ENCODE results near the gene QSOX1. TPM values are rescaled to one million over a fixed set of nuclear protein-coding genes. Genes with fewer than 3 reads are reported as not detected.

QSOX1 gene
- total and polyA plus RNA-seq, 9 of the 15 experiments (the other 6 are each of a cell fraction or from before 2014, with no cell fraction given), result 4.0 to 53.1 (median 15.0) TPM

- TF ChIP-seq CUX1 (CRISPR knock-in tag; IDR thresholded peaks at IDR 0.05), result no peak
- TF ChIP-seq ZFP91 (CRISPR knock-in tag; IDR thresholded peaks at IDR 0.05), result 0 out of 2 replicates have a peak, but pooled peaks have one; percentile 69
- TF ChIP-seq ID3 (CRISPR knock-in tag; IDR thresholded peaks at IDR 0.05), result no peak
- TF ChIP-seq ID3 (tag; IDR thresholded peaks at IDR 0.05), result peak; percentile 23; the same call in 1 of the 2 replicates
- TF ChIP-seq TARDBP (IDR thresholded peaks at IDR 0.05), result peak; percentile 70; the same call in 1 of the 2 replicates
- TF ChIP-seq RB1 (IDR thresholded peaks at IDR 0.05; ENCODE audit: low read depth), result peak; percentile 76
- no peak for TF ChIP-seq ZNF717 (CRISPR knock-in tag; IDR thresholded peaks at IDR 0.05)
- peak; percentile 39 to 95; a peak in 3 of 4 replicates for TF ChIP-seq NONO (IDR thresholded peaks at IDR 0.05; ENCODE audit: low read depth in 2 of 2, low read length in 1 of 2)
- peak in 1 of 2 experiments; percentile 77; a peak in 2 of 4 replicates for TF ChIP-seq TRIM24 (IDR thresholded peaks at IDR 0.05)
- TF ChIP-seq ZNF75A (CRISPR knock-in tag; IDR thresholded peaks at IDR 0.05), result no peak
- TF ChIP-seq ZNF24 (IDR thresholded peaks at IDR 0.05), result 0 out of 2 replicates have a peak, but pooled peaks have one; percentile 5
- TF ChIP-seq CREM (IDR thresholded peaks at IDR 0.05; ENCODE audit: low read depth), result peak; percentile 66
- TF ChIP-seq MED1 (CRISPR knock-in tag; IDR thresholded peaks at IDR 0.05; ENCODE audit: borderline replicate concordance), result no peak
- no peak for TF ChIP-seq HNRNPH1 (optimal IDR thresholded peaks at IDR 0.05; ENCODE audit: low read depth, low read length)
- peak; percentile 84 for TF ChIP-seq HMGN3 (IDR thresholded peaks at IDR 0.05; ENCODE audit: borderline replicate concordance, extremely low read depth, insufficient read length, low read depth, low read length)
- no peak for TF ChIP-seq FOXP4 (CRISPR knock-in tag; IDR thresholded peaks at IDR 0.05; ENCODE audit: borderline replicate concordance)
- TF ChIP-seq ZNF696 (CRISPR knock-in tag; conservative IDR thresholded peaks at IDR 0.05), result no peak
Observed at GRCh38 chr1:180154325-180155181, at the start of gene QSOX1 (continued).

All from K562 (cell line).